GM10847 (cell line): Measurements from ENCODE around the gene IL15RA.

ENCODE experiments used
- POLR2A ChIP-seq: IDR thresholded peaks from 2 replicates; pipeline ENCODE4 v1.6.1; 2011; ENCODE audit not compliant: insufficient read length; ENCODE audit errors: extremely low read depth

Gene IL15RA

DNA sequence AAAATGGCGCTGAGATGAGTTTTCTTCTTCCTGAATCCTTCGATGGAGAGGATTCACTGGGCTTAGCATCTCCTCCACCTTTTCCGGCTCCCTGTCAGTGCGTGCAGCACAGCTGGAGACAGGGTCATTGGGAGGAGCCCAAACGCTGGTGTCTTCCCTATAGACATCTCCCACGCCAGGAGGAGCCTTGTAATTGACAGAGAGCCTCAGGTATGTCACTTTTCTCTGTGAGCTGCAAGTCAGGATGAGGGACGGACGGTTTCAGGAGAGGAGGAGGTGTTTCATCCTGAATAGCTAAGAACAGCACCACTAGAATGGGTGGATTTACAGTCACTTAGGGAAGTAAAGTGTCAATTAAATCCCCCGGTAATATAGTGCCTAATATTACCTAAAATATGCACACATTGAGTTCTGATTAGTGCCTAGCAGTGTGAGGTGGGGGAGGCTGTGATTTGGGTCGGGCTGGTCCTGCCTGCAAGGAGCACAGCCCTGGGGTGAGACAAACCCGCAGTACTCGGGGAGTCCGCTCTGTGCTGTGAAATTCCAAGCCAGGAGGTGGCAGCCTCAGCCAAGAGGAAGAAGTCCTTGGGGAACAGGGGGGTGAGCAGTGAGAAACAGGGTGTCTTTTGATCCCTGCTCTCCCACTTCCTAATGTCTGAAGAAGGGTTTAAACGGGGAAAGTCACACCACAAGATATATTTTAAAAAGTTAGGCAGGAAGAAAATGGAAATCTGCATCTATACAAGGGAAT is 28.2 kb downstream of the IL15RA start:
- TF ChIP-seq POLR2A, result no peak

DNA sequence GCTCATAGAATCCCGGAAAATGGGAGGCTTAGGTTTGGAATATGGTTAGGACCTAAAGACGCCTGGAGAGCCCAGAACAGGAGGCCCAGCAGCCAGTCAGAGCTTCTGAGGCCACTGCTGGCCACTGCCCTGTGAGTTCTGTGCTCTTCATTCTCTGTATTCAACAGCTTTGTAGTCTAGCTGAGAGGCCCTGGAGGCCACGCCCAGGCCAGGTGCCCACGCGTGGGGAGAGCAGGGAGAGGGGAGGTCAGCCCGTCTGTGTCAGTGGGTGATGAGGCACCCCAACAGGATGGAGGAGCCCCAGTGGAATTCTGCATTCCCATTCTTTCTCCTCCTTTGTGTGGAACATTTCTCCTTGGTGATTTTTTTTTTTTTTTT is 29.1 kb downstream of the IL15RA start:
- TF ChIP-seq POLR2A, result no peak

DNA sequence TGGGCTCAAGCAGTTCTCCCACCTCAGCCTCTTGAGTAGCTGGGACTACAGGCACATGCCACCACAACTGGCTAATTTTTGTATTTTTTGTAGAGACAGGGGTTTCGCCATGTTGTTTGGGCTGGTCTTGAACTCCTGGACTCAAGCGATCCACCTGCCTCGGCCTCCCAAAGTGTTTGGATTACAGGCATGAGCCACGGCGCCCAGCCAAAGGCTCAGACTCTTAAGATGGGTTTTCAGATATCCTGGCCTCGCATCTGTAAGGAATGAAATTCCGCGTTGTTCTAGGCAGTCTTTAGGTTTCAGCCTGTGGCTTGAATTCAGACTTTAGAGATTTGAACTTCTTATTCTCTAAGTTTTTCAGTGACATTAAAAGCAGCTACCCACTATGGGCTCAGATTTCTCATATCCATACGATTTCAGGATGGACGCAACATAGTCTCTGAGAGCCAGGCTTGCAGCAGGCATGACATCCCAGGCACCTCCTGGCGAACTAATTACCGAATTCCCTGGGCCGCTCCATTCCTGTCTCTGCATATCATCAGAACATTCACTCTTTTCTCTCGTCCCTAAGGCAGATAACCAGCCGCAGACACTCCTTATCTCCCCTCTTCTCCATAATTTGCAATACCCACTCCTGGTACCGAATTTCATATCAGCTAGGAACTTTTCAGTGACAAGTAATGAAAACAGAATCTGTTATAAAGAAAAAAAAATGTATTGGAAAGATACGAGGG is 29.7 kb downstream of the IL15RA start:
- TF ChIP-seq POLR2A, result no peak

DNA sequence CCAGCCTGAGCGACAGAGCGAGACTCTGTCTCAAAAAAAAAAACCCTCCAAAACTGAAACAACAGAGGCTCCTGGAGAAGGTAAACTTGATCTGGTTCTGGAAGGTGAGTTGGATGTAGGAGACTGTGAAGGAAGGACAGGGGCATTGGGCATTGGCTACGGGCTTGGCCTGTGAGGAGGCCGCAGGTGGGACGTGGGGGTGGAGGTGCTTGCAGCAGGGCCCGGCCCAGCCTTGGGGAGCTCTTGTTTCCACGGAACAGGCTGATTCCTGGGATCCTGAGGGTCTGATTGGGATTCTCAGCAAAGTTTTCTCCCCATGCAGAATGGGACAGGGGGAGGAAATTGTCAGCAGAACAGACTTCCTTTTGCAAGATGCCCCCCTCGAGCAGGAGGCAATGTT is 30.6 kb downstream of the IL15RA start:
- TF ChIP-seq POLR2A, result no peak

DNA sequence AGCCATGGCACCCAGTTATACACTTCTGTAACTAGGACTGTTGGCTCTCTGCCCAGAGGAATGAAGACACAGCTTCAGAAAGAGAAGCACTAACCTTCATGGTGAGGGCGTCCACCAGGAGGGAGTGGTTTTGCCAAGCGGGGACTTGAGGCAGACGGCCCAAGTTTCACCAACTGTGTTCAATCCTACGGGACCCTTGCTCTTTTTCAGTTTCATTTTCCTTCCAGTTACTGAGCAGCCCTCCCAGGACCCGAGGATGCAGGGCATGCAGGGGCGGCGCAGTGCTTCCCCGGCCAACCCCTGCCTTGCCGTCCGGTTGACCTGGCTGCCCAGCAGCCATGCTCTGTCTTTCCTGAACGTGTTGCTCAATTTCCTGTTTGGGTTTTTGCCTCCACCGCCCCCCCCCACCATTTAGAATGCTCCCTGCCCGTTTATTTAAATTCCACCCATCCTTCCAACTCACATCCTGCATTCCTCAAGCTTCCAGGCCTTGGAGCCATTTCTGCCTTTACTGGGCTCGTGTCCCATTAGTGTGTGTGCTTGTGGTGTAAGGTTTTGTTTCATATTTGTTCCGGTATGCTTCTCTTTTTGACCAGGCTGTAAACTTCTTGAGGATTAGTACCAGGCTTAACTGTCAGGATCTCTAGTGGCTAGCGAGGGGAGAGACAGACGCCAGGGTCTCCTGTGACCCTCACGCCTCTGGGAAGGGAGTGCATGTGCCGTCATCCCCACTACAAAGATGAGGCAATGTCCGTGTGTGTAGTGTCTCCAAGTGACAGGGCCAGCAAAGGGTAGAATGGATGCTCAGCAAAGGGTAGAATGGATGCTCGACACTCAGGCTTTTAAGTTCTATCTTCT is 31.6 kb downstream of the IL15RA start:
- no peak for TF ChIP-seq POLR2A

DNA sequence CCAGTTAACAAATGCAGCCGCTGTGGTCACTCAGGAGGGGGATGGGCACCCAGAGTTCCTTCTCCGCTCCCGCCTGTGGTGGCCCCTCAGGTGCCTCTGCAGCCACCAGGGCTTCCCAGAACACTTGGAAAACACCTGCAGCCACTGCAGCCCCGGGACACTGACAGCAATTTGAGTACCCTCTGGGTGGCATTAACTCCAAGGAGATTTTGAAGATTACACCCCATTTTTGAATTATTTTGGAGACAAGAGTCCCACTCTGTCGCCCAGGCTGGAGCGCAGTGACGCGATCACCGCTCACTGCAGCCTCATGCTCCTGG is 32.2 kb downstream of the IL15RA start:
- TF ChIP-seq POLR2A, result no peak

DNA sequence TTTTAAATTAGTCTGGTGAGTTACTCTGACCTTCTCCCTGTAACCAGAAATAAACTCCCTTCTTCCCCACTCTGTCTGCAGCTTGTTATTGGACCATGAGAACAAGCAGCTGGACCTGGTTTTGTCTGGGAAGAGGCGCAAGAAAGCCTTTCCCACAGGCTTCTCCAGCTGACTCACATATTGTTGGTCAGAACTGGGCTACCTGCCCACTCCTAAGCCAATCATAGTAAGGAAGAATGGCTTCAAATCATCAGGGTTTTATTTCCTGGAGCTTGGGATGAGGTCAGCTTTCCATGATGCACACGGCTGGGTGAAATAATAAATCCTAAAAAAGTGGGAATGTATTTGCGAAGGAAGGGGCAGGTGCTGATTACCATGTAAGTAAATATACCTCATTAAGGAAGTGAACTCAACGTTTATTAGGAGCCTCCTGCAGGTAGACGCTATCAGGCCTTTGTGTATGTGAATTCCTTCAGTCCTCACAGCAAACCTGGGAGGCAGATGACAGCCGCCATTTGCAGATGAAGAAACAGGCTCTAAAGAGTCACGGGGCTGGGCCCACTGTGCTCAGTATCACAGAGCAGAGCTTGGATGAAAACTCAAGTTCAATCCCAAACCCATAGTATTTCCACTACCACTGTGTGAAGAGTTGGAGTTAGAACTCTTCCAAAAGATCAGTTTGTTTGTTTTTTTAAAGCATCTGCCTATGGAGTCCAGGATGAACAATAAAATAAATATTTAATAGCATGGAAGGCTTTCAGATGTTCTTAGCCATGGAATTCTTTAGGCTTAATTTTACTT is 32.8 kb downstream of the IL15RA start:
- TF ChIP-seq POLR2A, result no peak

DNA sequence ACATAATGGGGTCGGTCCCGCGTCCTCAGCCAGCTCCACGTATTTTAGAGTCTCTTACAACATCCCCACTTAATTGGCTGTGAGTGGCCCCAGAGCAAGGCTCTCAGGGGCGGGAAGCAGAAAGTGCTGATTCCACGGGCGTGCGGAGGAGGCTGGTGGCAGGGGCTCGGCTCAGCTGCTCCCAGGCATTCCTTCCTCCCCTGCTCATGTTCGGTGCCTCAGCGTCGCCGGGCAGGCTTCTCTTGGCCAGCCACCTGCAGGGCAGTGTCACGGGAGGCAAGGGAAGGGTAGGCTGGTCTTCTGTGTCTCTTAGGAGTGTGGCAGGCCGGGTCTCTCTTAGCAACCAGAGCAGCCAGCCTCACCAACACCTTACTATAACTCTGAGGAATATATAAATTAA is 33.8 kb downstream of the IL15RA start:
- no peak for TF ChIP-seq POLR2A

DNA sequence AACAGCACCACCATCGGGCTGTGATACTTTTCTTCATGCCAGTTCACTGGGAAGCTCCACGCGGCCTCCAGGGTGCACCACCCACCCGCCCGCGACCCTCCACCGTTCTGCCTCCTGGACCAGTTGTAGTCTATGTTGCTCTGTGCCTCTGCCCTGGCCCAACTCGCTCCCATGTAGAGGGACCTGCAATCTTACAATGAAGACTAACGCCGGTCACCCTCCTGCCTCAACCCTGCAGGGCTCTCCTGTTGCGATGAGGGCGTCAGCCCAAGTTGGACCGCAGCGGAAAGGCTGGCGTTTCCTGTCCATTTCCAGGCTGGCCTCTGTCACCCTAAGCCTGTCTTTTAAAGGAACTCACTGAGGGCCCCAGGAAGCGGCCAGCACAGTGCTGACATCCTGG is 34.9 kb downstream of the IL15RA start:
- no peak for TF ChIP-seq POLR2A

DNA sequence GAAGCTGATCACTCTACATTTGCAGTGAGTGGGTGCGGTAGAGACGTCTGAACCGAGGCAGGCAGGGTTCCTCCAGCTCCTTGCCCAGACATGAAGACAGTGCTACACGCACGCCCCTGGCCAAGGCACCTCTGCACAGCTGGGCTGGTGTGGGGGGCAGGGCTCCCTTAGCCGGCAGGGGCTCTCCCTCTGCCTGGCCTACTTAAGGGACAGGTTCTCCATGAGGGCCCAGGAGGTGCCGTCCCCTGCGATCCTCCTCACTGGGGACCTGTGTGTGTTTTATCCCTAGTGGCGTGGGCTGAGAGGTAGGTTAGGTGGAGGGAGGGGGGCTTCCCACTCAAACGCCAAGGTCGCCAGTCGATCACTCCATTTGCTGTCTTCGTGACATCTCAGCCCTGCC is 35.3 kb downstream of the IL15RA start:
- no peak for TF ChIP-seq POLR2A

DNA sequence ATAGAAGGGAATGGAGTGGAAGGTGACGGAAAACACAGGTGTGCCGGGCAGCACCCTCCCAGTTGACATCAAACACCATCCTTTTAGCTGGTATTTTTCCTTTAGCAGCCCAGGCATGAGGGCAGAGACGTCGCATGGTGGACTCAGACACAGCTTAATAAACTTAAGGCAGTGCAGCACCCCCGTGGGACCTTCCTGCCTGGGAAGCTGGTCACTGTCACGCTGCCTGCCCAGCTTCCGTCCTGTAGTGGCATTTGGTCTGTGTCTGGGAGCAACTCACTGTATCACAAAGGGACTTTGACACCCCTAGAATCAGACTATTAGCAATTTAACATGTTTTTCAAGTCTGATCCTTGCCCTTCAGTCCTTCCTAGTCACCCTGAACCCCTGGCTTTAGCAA is 35.8 kb downstream of the IL15RA start:
- TF ChIP-seq POLR2A, result no peak

DNA sequence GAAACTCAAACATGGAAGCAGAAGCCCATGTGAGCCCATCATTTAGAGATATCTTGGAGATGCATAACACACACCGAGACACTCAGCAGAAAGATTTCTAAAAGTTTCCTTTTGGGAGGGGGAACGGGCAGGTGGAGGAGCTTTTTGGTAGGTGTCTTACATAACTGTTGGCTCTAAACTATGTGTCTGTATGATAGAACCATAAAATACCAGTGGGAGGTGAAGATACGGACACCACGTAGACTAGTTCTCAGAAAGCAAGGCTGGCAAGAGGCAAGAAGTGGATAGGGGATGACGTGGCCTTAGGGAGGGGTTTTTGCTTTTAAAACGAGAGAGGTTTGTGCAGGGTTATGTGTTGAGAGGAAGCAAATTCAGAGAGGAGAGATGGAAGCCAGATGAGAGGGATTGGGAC is 36.5 kb downstream of the IL15RA start:
- TF ChIP-seq POLR2A, result no peak

DNA sequence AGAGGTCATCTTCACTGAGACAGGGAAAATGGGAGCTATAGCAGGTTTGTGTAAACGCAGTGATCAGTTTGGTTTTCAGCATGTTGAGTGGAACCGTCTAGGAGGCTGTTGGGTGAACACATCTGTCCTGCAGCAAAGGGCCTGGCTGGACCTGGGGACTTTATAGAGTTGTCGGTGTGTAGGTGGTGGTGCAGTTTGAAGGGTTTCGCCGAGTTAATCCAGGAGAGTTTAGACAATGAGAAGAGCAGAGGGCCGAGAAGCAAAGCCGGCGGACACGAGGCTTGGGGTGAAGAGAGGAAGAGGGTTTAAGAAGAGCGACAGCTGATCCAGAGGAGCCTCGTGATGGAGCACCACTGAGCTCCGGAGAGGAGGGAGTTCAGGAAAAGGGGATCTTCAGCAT is 39.1 kb downstream of the IL15RA start:
- TF ChIP-seq POLR2A, result no peak

DNA sequence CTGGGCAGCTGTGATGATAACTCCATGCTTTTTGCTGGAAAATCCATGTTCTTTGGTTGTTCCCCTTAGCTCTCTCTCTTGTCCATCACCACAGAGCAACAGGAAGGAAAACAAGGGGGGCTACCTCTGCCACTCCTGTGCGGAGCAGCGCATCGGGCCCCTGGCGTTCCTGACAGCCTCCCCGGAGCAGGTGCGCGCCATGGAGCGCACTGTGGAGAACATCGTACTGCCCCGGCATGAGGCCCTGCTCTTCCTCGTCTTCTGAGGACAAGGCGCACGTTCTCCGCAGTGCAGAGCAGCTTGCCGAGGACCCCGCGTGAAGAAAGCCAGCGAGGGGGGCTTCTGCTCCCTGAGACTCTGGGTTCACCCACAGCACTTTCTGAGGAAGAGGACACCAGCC is 40.3 kb downstream of the IL15RA start:
- no peak for TF ChIP-seq POLR2A

DNA sequence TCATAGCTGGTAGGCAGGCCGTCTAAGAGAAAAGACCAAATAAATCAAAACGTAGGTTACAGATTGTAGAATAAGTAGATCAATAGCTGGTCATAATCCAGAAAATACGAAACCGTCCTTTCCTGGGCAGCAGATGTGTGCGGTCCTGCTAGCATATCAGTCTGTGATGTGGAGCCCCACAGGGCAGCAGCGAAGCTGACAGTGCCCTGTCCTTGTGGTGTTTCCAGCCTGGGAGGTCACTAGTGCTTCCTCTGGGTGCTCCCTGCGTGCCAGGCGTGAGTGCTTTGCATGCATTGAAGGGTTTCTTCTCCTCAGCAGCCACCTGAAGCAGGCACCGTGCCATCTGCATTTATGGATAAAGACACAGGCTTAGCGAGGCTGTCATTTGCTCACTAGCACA is 41.7 kb downstream of the IL15RA start:
- no peak for TF ChIP-seq POLR2A

DNA sequence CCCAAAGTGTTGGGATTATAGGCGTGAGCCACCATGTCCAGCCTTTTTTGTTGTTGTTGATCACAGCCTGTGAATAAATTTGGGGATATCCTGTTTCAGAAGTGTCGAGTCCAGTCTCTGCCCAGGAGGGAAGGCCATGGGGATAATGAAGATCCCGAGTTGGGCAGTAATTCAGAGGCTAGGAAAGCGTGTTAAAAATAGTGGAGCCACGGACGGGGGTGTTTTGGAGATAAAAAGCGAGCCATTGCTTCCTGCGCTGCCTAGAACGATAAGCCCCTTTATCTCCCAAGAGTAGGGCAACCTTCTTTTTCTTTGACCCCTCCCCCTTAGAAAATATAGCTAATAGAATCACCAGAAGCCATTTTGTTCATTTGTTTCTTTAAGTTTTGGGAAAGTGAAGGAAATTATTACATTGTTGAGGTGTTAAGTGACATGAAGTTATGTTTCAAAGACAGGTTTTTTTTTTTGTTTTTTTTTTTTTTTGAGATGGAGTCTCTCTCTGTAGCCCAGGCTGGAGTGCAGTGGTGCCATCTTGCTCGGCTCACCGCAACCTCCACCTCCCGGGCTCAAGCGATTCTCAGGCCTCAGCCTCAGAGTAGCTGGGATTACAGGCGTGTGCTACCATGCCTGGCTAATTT is 43.3 kb downstream of the IL15RA start:
- TF ChIP-seq POLR2A, result no peak
